ENCODE data around the gene SMAP1. TPM values are rescaled to one million over a fixed set of nuclear protein-coding genes. Genes with fewer than 3 reads are reported as not detected.

Gene SMAP1
- 34.6 and 41.1 TPM in 2 replicates for total RNA-seq (2014; rRNA removed; shearing (Covaris generic))

DNA sequence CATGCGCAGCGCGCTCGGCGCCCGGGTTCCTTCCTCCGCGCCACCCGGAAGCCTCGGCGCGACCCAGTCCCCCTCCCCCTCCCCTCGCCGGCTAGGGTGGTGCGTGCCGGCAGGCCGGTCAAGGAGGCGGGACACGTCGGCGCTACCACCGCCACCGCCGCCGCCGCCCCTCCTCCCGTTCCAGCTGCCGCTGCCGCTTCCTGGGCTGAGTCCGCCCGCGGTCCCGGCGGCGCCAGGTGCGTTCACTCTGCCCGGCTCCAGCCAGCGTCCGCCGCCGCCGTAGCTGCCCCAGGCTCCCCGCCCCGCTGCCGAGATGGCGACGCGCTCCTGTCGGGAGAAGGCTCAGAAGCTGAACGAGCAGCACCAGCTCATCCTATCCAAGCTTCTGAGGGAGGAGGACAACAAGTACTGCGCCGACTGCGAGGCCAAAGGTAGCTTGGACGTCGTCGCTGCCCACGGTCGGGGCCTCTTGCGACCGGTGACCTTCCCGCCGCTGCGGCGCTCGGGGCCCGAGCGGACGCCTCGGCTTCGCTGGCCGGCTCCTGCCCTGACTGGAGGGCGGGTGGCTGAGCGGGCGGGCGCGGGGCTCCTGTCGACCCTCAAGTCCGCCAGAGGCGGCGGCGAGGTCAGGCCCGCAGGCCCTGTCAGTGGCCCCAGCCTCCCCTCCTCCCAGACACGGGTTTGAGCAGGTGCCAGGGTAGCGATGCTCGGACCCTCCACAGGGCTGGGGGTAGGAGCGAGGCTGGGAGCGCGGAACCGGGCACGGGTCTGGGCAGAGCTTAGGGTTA is at the start of gene SMAP1:
TSS of gene SMAP1 (plus strand) at position 173 of the 788 bp plus-strand sequence. CDS start at position 314, 141 bp downstream.
- DNase-seq (ENCODE audit: low read depth), result peak; percentile 91

DNA sequence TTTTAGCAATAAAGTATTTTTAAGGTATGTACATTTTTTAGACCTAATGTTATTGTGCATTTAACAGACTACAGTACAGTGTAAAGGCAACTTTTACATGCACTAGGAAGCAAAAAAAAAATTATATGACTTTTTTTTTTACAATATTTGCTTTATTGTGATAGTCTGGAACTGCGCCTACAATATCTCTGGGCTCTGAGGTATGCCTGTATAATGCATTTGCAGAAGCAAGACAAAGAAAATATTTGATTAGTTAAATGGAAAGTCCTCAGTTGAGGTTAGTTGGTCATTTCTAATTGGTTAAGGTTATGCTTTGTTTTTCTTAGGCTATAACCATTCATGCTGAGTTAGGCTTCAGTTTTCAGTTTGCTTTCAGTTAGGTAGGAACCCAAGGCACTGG is 46.9 kb upstream of the SMAP1 start:
- DNase-seq (ENCODE audit: low read depth), result no peak

DNA sequence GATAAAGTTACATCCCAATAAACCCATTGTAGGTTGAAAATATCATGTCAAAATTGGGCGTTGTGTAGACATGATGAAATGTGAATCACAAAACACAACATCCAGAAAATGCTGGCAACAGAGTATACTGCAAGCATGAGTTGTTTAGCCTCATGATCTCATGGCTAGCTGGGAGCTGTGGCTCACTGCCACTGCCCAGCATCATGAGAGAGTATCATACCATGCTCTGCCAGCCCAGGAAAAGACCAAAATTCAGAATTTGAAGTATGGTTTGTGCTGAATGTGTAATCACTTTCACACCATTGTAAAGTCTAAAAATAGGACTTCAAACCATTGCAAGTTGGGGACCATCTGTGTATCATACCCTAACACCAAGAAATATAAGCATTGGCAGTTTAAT is 45.2 kb upstream of the SMAP1 start:
- DNase-seq (ENCODE audit: low read depth), result peak; percentile 5

DNA sequence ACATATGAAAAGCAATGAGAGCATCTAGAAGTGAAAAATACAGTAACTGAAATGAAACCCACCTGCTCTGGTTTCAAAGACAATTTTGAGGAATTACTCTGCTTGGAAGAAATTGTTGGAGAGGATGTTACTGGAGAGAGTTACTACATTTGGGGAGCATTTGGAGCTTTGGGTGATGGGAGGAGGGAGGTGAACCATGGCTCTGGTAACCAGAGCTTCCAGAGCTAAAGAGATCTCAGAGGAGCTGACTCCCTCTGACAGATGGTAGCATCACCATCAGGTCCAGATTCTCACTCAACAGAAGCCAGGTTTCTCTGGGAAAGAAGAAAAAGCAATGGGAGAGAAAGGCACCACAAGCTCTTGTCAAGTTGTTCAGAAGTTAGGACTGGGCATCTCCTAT is 42.2 kb upstream of the SMAP1 start:
- DNase-seq (ENCODE audit: low read depth), result no peak

DNA sequence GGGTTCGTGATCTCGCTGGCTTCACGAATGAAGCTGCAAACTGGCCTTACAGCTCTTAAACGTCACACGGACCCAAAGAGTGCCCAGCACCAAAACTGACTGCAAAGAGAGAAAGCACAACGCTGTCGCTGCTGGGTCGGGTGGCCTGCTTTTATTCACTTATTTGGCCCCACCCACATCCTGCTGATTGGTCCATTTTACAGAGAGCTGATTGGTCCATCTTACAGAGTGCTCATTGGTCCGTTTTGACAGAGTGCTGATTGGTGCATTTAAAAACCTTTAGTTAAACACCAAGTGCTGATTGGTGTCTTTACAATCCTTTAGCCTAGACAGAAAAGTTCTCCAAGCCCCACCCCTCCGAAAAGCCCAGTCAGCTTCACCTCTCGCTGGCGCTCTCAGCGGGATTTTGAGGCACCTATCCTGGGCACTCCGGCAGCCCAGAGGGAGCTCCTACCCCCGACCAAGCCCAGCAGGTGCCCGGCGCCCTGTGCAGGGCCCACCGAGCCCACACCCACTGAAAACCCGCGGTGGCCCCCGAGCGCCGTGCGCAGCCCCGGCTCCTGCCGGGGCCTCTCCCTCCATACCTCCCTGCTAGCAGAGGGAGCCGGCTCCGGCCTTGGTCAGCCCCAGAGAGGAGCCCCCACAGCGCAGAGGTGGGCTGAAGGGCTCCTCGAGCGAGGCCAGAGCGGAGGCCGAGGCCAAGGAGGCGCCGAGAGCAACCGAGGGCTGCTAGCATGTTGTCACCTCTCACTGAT is 40.0 kb upstream of the SMAP1 start:
- no peak for DNase-seq (ENCODE audit: low read depth)

DNA sequence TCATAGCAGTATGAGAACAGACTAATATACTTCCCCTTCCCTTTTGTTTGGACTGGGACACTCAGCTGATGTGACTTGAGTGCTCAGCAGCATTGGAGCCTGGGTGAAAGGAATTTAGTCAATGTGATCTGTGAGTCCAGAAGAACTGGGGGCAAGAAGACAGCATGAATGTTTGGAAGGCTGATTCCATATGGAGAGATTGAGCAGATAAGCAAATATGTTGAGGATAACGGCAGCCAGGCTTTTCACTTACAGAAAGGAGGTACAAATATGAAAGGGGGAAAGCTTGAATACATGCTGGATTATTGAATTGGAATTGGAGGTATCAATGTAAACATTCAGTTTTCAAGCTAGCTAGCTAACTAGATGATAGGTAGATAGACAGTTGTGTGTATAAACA is 37.8 kb upstream of the SMAP1 start:
- no peak for DNase-seq (ENCODE audit: low read depth)

DNA sequence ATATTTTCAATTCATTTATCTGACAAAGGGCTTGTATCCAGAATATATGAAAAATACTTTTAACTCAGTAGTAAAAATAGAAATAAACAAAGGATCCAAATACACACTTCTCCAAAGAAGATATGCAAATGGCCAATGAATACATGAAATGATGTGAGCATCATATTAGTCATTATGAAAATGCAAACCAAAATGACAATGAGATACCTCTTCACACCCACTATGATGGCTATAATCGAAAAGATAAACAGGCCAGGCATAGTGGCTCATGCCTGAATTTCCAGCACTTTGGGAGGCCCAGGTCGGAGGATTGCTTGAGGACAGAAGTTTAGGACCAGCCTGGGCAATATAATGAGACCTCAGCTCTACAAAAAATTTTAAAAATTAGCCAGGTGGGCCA is 33.8 kb upstream of the SMAP1 start:
- no peak for DNase-seq (ENCODE audit: low read depth)

DNA sequence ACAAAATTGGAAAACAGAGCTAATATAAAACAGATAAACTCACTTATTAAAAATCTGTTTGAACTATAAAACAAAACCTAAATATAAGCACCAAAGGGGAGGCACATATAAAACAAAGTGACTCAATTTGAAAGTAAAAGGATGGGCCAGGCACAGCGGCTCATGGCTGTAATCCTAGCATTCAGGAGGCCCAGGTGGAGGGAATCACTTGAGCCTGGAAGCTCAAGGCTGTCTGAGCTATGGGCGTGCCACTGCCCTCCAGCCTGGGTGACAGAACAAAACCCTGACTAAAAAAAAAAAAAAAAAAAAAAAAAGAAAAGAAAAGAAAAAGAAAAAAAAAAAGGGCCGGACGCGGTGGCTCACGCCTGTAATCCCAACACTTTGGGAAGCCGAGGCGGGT is 31.1 kb upstream of the SMAP1 start:
- no peak for DNase-seq (ENCODE audit: low read depth)

DNA sequence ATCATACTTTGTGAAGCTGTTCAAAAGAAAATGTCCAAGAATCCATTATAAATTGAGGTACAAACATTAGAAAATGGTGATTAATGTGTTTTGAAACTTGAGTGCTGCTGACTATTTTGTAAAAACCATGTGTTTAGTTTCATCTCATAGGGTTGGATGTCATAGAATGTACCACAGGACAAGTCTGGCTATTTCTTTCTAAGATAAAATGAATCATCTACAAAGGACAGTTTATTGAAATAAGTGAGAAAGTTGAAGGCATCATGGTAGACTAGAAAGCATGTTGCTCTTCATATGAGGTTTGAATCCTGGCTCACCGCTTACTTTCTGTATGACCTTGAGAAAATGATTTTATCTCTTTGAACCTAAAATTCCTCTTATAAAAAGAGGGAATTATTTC is 29.2 kb upstream of the SMAP1 start:
- DNase-seq (ENCODE audit: low read depth), result no peak

DNA sequence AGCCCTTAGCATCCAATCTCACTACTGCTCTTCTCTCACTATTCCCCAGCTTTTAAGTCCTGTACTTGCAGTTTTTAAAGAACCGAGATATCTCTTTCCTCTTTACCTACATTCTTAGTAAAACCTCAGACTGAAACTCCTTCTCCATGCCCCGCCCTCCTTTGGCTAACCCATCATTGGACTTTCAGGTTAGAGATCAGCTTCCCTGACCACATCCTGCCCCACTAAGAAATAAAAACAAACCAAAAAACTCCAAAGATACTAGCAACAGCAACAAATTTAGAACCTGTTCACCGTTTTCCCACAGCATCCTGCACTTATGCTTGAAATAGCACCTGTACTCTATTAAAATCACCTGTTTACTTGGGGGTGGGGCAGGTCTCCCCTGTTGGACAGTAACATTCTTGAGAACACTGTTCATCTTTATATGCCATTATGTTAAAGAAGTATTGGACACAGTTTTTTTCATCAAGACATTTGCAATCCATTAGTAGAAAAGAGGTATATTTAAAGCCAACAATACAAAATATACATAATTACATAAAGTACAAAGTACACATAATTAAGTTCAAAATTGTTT is 16.3 kb upstream of the SMAP1 start:
- DNase-seq (ENCODE audit: low read depth), result peak; percentile 50

DNA sequence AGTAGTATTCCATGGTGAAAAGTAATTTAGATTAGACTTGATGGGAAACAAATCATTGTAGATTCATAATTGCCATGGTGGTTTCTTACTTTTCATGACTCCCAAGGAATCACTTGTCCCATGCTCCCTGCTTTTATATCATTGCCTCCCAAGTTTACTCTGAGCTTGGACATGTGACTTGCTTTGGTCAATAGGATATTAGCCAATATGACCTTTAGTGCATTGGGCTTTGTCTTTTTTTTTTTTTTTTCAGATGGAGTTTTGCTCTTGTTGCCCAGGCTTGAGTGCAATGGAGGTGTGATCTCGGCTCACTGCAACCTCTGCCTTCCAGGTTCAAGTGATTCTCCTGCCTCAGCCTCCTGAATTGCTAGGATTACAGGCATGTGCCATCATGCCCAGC is 15.5 kb upstream of the SMAP1 start:
- DNase-seq (ENCODE audit: low read depth), result no peak

DNA sequence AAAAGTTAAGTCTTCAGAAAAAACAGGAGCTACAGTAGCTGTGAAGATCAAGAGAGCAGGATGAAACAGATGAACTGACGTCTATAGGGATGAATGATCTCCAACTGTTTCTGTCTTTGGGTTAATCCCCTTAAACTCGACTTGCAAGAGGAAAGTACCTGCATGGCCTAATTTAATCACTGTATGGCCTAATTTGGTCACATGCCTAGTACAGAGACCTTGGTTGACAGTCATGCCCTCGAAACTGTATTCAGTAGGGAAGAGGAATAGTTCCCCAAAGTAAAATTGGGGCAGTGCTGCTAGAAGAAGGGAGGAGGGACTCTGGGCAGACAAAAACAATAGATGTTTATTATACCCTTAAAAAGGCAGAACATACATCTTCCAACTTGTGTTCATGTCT is 10.0 kb upstream of the SMAP1 start:
- DNase-seq (ENCODE audit: low read depth), result no peak

DNA sequence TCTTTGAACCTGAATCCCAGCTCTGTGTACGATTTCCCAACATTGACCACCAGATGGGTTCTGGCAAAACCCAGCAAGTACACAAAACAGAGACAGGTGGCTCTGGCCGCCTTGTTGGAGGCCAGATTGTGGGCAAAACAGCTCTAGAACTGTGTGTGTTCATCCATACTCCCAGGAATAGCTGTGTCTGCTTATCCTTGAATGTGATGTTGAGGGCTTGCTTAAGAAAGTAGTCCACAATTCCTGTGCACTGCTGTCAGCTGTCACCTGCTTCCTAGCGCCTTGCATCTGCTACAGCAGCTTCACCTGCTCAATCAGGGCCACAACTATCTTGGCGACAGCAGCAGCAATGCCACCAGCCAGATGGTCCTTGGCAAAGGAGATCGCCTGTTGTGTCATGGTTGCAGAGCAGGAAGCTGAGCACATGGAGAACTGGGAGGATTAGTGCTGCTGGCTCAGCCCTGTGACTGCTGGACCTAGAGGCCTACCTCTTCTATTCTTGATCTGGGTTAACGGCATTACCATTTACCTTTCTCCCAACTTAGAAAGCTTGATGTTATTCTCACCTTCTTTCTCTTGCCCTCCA is 3.7 kb upstream of the SMAP1 start:
- no peak for DNase-seq (ENCODE audit: low read depth)

DNA sequence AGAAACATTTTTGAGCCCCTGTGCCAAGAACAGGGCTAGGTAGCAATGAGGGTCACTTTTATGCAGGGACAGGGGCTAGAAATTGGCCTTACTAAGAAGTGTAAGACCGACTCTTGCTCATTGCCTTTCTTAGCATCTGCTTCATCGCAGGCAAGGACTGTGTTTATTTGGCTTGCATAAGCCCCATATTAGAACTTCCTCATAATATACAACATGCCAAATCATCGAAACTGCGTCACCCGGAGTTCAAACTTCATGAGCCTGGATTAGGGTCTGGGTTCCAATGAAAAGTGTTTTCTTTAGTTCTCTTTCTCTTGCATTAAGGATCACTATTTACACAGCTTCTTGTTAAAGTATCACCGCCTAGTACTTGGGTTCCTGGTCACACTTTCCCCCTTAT is 977 bp upstream of the SMAP1 start:
- DNase-seq (ENCODE audit: low read depth), result no peak

DNA sequence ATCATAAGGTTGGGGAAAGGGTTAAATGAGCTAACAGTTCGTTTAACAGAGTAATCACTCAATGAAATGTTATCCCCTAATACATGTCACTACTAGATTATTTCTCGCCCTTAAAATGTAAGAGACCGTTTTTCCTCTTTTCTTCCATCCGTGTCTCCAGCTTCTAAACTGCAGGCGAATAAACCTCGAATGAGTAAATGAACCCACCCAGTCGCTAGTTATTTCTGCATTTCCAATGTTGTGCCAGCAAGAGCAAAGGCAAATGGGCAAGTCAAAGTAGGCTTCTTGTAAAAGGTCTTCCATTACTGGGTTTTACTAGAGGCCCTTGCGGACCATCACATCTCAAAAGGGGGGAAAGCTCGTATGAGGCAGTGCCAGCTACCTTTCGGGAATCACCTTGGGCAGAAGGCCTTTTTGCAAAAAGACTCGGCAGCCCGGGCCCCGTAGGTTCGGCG is 400 bp upstream of the SMAP1 start:
- DNase-seq (ENCODE audit: low read depth), result no peak

DNA sequence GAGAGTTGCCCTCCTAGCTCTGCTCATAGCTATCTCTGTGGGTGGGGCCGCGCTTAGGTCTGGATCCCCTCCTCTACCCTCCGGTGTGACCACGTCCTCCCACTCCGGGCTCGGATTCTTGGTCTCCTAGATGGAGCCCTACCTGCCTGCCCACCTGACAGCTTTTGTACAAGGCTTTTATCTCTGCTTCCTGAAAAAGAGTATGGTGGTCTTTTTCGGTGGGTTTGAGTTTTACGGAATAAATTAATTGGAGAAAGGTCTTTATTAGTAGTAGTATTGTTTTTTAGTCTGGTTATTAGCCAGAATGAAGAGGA is 773 bp downstream of the SMAP1 start:
- peak; percentile 56 for DNase-seq (ENCODE audit: low read depth)

DNA sequence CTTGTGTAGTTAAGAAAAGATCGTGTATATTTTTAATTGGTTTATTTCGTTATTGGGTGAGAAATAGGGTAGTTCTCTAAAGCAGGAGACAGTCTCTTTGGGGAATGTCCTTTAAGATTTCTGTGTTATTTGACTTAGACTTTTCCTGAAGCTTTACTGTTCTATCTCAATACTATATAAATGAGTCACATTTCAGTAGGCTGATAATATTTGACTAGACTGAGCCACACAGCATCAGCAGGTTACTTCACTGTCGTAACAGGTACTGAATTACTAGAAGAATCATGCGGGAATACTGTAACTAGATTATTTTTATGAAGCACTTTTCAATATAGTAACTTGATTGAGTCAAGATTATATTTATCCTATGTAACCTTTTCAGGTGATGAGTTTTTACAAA is 1.4 kb downstream of the SMAP1 start:
- DNase-seq (ENCODE audit: low read depth), result peak; percentile 11

DNA sequence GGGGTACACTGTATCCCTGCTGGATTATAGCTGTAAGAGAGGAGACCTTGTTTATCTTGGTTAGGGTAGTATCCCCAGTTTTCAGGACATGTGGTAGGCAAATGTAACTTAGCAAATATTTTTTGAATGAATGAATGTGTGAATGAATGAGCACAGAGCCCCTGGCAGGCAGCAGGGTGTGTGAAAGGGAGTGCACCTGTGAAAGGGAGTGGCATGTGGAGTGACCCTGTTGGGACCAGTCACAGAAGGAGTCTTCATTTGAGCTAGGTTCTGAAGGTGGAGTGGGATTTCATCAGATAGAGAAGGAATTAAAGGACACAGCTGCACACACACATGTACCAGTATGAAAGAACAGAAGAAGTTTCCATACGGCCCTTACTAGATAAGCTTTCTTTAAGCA is 4.9 kb downstream of the SMAP1 start:
- no peak for DNase-seq (ENCODE audit: low read depth)

DNA sequence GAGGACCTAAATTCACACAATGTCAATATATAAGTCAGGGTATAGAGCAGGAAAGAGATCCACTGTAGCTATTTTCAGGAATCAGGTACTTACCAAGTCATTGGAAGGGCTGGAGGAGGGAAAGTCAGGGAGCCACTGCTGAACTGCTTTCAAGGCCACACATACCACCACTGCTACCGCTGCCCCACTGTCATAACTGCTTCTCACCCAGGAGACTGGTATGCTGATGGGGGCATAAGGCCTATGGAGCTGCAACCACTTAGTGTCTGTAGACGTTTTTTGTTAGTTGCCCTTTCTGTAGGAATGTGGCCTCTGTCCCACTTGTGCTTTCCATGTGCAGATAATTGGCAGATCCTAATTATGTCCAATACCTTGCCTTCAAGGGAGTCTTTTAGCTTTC is 5.4 kb downstream of the SMAP1 start:
- DNase-seq (ENCODE audit: low read depth), result peak; percentile 17

DNA sequence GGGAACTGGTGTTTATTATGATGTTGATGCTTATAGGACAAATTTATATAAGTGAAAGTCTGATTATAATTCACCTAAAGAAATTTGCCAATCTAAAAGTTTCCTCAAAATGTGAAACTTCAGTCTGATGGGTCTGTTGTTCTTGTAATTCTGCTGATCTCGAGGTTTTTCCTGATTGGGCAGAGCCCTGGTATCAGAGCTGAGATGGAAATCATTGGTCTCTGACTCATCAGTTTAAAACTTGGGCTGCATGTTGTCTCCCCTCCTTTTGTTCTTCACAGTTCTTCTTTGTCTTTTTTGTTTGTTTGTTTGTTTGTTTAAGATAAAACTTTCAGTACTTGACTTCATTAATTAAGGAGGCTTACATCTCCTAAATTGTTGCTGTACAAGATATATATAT is 5.9 kb downstream of the SMAP1 start:
- peak; percentile 68 for DNase-seq (ENCODE audit: low read depth)

DNA sequence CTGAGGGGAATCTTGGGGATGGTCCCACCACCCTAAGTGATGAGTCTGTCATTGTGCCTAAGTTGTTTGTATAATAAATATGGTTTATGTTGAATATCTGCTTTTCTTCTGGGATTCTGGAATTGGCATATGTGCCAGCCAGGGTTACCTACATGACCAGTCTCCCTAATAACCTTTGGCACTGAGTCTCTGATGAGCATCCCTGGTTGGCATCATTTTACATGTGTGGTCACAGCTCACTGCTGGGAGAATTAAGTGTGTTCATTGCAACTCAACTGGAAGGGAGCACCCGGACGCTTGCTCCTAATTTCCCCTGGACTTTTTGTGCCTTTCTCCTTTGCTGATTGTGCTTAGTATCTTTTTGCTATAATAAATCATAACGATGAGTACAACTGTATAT is 8.1 kb downstream of the SMAP1 start:
- peak; percentile 7 for DNase-seq (ENCODE audit: low read depth)

DNA sequence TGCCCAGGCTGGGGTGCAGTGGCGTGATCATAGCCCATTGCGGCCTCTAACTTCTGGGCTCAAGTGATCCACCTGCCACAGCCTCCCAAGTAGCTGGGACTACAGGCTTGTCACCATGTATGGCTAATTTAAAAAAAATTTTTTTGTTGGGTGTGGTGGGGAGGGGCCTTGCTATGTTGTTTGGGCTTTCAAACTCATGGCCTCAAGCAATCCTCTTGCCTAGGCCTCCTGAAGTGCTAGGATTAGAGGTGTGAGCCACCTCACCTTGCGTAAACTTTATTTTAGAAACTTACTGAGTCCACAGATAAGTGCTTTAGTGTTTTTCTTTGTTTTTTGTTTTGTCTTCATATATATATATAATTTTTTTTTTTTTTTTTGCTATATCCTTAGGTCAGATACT is 9.1 kb downstream of the SMAP1 start:
- no peak for DNase-seq (ENCODE audit: low read depth)

DNA sequence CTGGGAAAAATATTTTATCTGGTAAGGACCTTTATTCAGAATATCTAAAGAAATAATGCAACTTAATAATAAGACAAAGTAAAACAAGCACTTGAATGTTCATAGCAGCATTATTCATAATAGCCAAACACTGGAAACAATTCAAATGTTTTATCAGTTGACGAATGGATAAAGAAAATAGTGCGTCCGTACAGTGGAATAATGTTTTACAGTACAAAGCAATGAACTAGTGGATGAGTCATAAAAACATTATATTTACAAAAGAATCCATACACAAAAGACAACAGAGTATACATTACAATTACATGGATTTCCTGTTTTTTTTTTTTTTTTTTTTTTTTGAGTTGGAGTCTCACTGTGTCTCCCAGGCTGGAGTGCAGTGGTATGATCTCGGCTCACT is 12.7 kb downstream of the SMAP1 start:
- DNase-seq (ENCODE audit: low read depth), result no peak
